HepG2 (cell line): ENCODE measurements around the gene TMEM145. TPM values are rescaled to one million over a fixed set of nuclear protein-coding genes. Genes with fewer than 3 reads are reported as not detected.

Source experiments
- BORCS8-MEF2B ChIP-seq: sonication (generic); formaldehyde crosslinking; IDR thresholded peaks from 2 replicates; pipeline ENCODE4 v1.8.0; 2022; ENCODE audit warnings: mild to moderate bottlenecking, missing genetic modification reagents
- CREB1 ChIP-seq, 2 experiments: fragments of 450-650 bp in 1 of 2; IDR thresholded peaks; 2 replicates each; pipeline ENCODE4 v1.6.1; 2016 to 2017; ENCODE audit warnings: control low read depth in 1 of 2, mild to moderate bottlenecking in 1 of 2, missing compliant biosample characterization in 1 of 2, missing genetic modification characterization in 1 of 2
- FOXO1 ChIP-seq: sonication (generic); formaldehyde crosslinking; IDR thresholded peaks from 2 replicates; pipeline ENCODE4 v1.4.0; 2020; ENCODE audit warnings: missing genetic modification reagents
- GABPB1 ChIP-seq: IDR thresholded peaks from 2 replicates; pipeline ENCODE4 v1.6.1; 2016; ENCODE audit warnings: mild to moderate bottlenecking, missing genetic modification reagents, moderate library complexity, missing compliant biosample characterization
- NCOA1 ChIP-seq: sonication (generic); formaldehyde crosslinking; IDR thresholded peaks from 2 replicates; pipeline ENCODE4 v1.9.0; 2021; ENCODE audit warnings: missing genetic modification reagents
- NFATC3 ChIP-seq: sonication (generic); formaldehyde crosslinking; IDR thresholded peaks from 2 replicates; pipeline ENCODE4 v1.5.1; 2020; ENCODE audit warnings: mild to moderate bottlenecking, missing genetic modification reagents
- NFYB ChIP-seq: sonication (generic); formaldehyde crosslinking; IDR thresholded peaks from 2 replicates; pipeline ENCODE4 v1.4.0; 2020; ENCODE audit warnings: missing genetic modification reagents
- PAX8 ChIP-seq: sonication (generic); formaldehyde crosslinking; IDR thresholded peaks from 2 replicates; pipeline ENCODE4 v1.8.0; 2022; ENCODE audit warnings: mild to moderate bottlenecking, missing genetic modification reagents, borderline replicate concordance
- POLR2A ChIP-seq, 2 experiments: IDR thresholded peaks; 2 replicates each; pipeline ENCODE4 v1.6.1; 2011; ENCODE audit warnings: low read depth in 2 of 2, low read length in 2 of 2, mild to moderate bottlenecking in 1 of 2, moderate library complexity in 1 of 2; ENCODE audit not compliant: insufficient read depth in 1 of 2
- PRMT3 ChIP-seq: sonication (generic); formaldehyde crosslinking; IDR thresholded peaks from 2 replicates; pipeline ENCODE4 v1.8.1; 2022; ENCODE audit warnings: low read depth, mild to moderate bottlenecking, moderate library complexity, missing genetic modification reagents, borderline replicate concordance
- RAD21 ChIP-seq: fragments of 450-650 bp; formaldehyde crosslinking; IDR thresholded peaks from 2 replicates; pipeline ENCODE4 v1.5.0; 2020; ENCODE audit warnings: mild to moderate bottlenecking
- REPIN1 ChIP-seq: sonication (generic); formaldehyde crosslinking; IDR thresholded peaks from 2 replicates; pipeline ENCODE4 v1.8.0; 2022; ENCODE audit warnings: missing genetic modification reagents, low read depth, mild to moderate bottlenecking, borderline replicate concordance
- SMAD1 ChIP-seq: sonication (generic); formaldehyde crosslinking; IDR thresholded peaks from 2 replicates; pipeline ENCODE4 v1.4.0; 2020; ENCODE audit warnings: missing genetic modification reagents, low read depth, mild to moderate bottlenecking, borderline replicate concordance
- SRSF1 ChIP-seq: fragments of 200-400 bp; formaldehyde crosslinking; optimal IDR thresholded peaks from 2 replicates; pipeline ENCODE3; 2017; ENCODE audit warnings: mild to moderate bottlenecking, low read depth, low read length, moderate library complexity
- TBX2 ChIP-seq: sonication (generic); formaldehyde crosslinking; IDR thresholded peaks from 2 replicates; pipeline ENCODE4 v1.5.0; 2020; ENCODE audit warnings: missing genetic modification reagents, mild to moderate bottlenecking, borderline replicate concordance
- ZMAT3 ChIP-seq: sonication (generic); formaldehyde crosslinking; conservative IDR thresholded peaks from 2 replicates; pipeline ENCODE4 v1.7.0; 2021; ENCODE audit warnings: missing genetic modification reagents
- ZNF496 ChIP-seq: sonication (generic); formaldehyde crosslinking; IDR thresholded peaks from 2 replicates; pipeline ENCODE4 v1.8.1; 2023; ENCODE audit warnings: mild to moderate bottlenecking, moderate library complexity, missing genetic modification reagents; ENCODE audit not compliant: insufficient replicate concordance
- ZNF761 ChIP-seq: sonication (generic); formaldehyde crosslinking; conservative IDR thresholded peaks from 2 replicates; pipeline ENCODE4 v1.4.0; 2020; ENCODE audit warnings: mild to moderate bottlenecking, missing genetic modification reagents
- ZNF83 ChIP-seq: sonication (generic); formaldehyde crosslinking; IDR thresholded peaks from 2 replicates; pipeline ENCODE4 v1.4.0; 2020; ENCODE audit warnings: missing genetic modification reagents, mild to moderate bottlenecking, borderline replicate concordance
- polyA plus RNA-seq, 8 experiments: library from polyadenylated mRNA; depleted of rRNA in 3 of 8; stranded (reverse) in 7 of 8; unstranded in 1 of 8; fragments of >200 nt; fragmentation: Illumina TruSeq in 4 of 8; extraction: Trizol in 4 of 8; gene quantifications; 2 replicates each; pipeline versions ENCODE4 v1.2.1 to v1.2.3, GENCODE V29; 2011 to 2016; ENCODE audit warnings: low read depth in 4 of 8, missing spikeins in 1 of 8, mixed read lengths in 1 of 8; ENCODE audit not compliant: insufficient read depth in 1 of 8
- total RNA-seq, 5 experiments: library from RNA; depleted of rRNA; stranded (reverse); fragments of >200 nt; fragmentation: Illumina TruSeq; extraction: Trizol; gene quantifications; 2 replicates each; pipeline ENCODE4 v1.2.3, GENCODE V29; 2016; ENCODE audit warnings: low read depth in 1 of 5
- TF ChIP-seq, protein P1 (sequence below): sonication (generic); formaldehyde crosslinking; IDR thresholded peaks from 2 replicates; pipeline ENCODE4 v1.4.0; 2020; ENCODE audit warnings: missing genetic modification reagents, mild to moderate bottlenecking, borderline replicate concordance
- TF ChIP-seq, protein P2 (sequence below): sonication (generic); formaldehyde crosslinking; IDR thresholded peaks from 2 replicates; pipeline ENCODE4 v1.5.1; 2020; ENCODE audit warnings: mild to moderate bottlenecking, moderate library complexity, missing genetic modification reagents

TMEM145 gene
- total and polyA plus RNA-seq, 2 of the 13 experiments (the other 11 are each of a cell fraction or from before 2014, with no cell fraction given), result 0.07 to 5.1 TPM

DNA sequence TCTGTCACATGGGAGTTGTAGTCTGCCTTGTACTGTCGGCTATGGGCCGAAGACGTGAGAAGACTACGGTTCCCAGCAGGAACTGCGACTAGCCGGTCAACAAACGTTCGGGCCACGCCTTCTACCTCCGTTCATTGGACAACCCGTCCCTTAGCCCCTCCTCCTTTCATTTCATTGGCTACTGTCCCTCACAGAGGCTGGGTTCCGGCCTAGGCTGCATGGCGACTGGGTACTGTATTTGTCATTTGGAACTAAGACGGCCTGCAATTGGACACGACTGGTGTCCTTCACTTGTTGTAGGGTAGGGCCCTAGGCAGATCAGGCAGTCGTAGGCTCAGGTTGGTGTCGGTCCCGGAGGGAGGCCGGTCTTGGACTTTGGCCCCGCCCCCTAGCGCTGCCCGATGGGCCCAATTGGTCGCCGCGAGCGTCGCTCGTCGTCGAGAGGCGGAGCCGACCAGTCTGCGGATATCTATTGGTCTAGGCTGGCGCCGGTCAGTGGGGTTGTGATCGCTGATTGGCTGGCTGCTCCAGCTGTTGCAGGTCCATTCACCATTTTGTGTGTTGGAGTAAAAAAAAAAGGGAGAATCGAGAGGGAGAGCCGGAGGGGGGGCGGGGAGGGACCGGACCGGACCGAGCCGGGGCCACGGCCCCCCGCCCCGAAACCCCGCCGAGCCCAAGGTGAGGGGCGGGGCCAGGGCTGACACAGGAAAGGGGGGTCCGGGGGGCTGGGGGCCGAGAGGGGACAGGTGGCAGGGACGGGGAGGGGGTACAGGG lies 44.2 kb upstream of the TMEM145 start, which contains the start of gene CIC (continued):
- TF ChIP-seq ZNF761 (CRISPR knock-in tag) (no peak), BORCS8-MEF2B (CRISPR knock-in tag) (no peak), SRSF1 (peak; percentile 26), NFATC3 (CRISPR knock-in tag) (0 out of 2 replicates have a peak, but pooled peaks have one; percentile 9), ZMAT3 (0 out of 2 replicates have a peak, but pooled peaks have one; percentile 39), GABPB1 (CRISPR knock-in tag) (peak; percentile 93), FOXO1 (CRISPR knock-in tag) (no peak), NCOA1 (CRISPR knock-in tag) (no peak), SMAD1 (CRISPR knock-in tag) (peak; percentile 19; the same call in 1 of the 2 replicates), ZNF496 (CRISPR knock-in tag) (no peak), NFYB (CRISPR knock-in tag) (peak; percentile 94), TBX2 (no peak), PRMT3 (no peak), POLR2A (IDR thresholded peaks at IDR 0.05; ENCODE audit: insufficient read depth in 1 of 2, low read depth in 2 of 2, low read length in 2 of 2) (0 out of 4 replicates have a peak, but pooled peaks of 1 of the 2 experiments have one; percentile 1), CREB1 (IDR thresholded peaks at IDR 0.05) (peak; percentile 92), CREB1 (CRISPR knock-in tag; IDR thresholded peaks at IDR 0.05) (peak; percentile 93), REPIN1 (0 out of 2 replicates have a peak, but pooled peaks have one; percentile 14), ZNF83 (CRISPR knock-in tag) (no peak), PAX8 (CRISPR knock-in tag) (no peak), RAD21 (no peak)
- TF ChIP-seq, protein P1, sequence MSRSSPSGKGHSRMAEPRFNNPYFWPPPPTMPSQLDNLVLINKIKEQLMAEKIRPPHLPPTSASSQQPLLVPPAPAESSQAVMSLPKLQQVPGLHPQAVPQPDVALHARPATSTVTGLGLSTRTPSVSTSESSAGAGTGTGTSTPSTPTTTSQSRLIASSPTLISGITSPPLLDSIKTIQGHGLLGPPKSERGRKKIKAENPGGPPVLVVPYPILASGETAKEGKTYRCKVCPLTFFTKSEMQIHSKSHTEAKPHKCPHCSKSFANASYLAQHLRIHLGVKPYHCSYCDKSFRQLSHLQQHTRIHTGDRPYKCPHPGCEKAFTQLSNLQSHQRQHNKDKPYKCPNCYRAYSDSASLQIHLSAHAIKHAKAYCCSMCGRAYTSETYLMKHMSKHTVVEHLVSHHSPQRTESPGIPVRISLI (CRISPR knock-in tag), result peak; percentile 97
- TF ChIP-seq, protein P2, sequence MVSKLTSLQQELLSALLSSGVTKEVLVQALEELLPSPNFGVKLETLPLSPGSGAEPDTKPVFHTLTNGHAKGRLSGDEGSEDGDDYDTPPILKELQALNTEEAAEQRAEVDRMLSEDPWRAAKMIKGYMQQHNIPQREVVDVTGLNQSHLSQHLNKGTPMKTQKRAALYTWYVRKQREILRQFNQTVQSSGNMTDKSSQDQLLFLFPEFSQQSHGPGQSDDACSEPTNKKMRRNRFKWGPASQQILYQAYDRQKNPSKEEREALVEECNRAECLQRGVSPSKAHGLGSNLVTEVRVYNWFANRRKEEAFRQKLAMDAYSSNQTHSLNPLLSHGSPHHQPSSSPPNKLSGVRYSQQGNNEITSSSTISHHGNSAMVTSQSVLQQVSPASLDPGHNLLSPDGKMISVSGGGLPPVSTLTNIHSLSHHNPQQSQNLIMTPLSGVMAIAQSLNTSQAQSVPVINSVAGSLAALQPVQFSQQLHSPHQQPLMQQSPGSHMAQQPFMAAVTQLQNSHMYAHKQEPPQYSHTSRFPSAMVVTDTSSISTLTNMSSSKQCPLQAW (CRISPR knock-in tag), result no peak
